T-helper 17 cell (primary cell): ENCODE results near the gene CASP3. TPM values are rescaled to one million over a fixed set of nuclear protein-coding genes. Genes with fewer than 3 reads are reported as not detected.
"Not testable (repeated sequence)": the region's sequence is repeated elsewhere in the genome, so short reads cannot be mapped to it uniquely, and the experiment has no call there.

Source experiments
- ATAC-seq: fragments of 150-1000 bp; cut with Tn5 transposase; 2 replicates; pipeline ENCODE4 v1.10.0; 2021; ENCODE audit warnings: mild to moderate bottlenecking, moderate library complexity
- DNase-seq, 3 donors: peaks; one replicate each; pipeline versions ENCODE4 v3.0.0 to v3.0.0-alpha.2; 2020 to 2021
- H3K9me3 ChIP-seq: one replicate; pipeline ENCODE4 v1.7.0; 2013; ENCODE audit warnings: low read length, mild to moderate bottlenecking; ENCODE audit not compliant: control insufficient read depth, poor library complexity, severe bottlenecking
- H3K27ac Mint-ChIP-seq: one replicate; pipeline ENCODE4 v1.8.0; 2022; ENCODE audit warnings: mild to moderate bottlenecking, moderate library complexity, mixed read lengths
- H3K27me3 Mint-ChIP-seq: one replicate; pipeline ENCODE4 v1.8.0; 2022; ENCODE audit warnings: mixed read lengths
- H3K36me3 Mint-ChIP-seq: one replicate; pipeline ENCODE4 v1.8.0; 2022; ENCODE audit warnings: low read depth, mixed read lengths
- H3K4me1 Mint-ChIP-seq: one replicate; pipeline ENCODE4 v1.8.0; 2022; ENCODE audit warnings: mild to moderate bottlenecking, mixed read lengths
- H3K4me3 Mint-ChIP-seq: one replicate; pipeline ENCODE4 v1.8.0; 2022; ENCODE audit warnings: mild to moderate bottlenecking, moderate library complexity, mixed read lengths
- total RNA-seq, 4 donors: library from RNA in 2 of 4; stranded (reverse) in 2 of 4; gene quantifications; one replicate each; pipeline ENCODE4 v1.2.3 and lab custom pipeline; 2022 to 2026

The CASP3 gene
- total RNA-seq, 2 donors from 2014 or later: 8.6 to 18.5 TPM

GRCh38 chr4:184593461-184593860, 55.8 kb downstream of the CASP3 start:
- Mint-ChIP-seq H3K4me3 (no peak overlapping the region), H3K4me1 (no peaks in the 10 kb centered on the region), H3K36me3 (no peaks in the 10 kb centered on the region)

GRCh38 chr4:184591747-184592270, 57.4 kb downstream of the CASP3 start:
- H3K4me1 Mint-ChIP-seq, ATAC-seq, H3K27ac Mint-ChIP-seq, H3K36me3 Mint-ChIP-seq, H3K27me3 Mint-ChIP-seq, H3K9me3 ChIP-seq, DNase-seq, H3K4me3 Mint-ChIP-seq: not testable (repeated sequence)

More at GRCh38 chr4:184593461-184593860, 55.8 kb downstream of the CASP3 start:
- DNase-seq: no peak
- Mint-ChIP-seq H3K27me3 (peaks cover 16% of the 10 kb centered on the region), H3K27ac (no peak overlapping the region)
- ATAC-seq: no peak
- H3K9me3 ChIP-seq: no peaks in the 10 kb centered on the region

GRCh38 chr4:184591070-184591677, 58.1 kb downstream of the CASP3 start:
- Mint-ChIP-seq H3K36me3 (no peaks in the 10 kb centered on the region), H3K4me1 (no peaks in the 10 kb centered on the region), H3K27me3 (peaks cover 3% of the 10 kb centered on the region), H3K4me3 (no peak overlapping the region), H3K27ac (no peak overlapping the region)
- DNase-seq (no peak), ATAC-seq (no peak)
- H3K9me3 ChIP-seq: no peaks in the 10 kb centered on the region

GRCh38 chr4:184590196-184590595, 59.1 kb downstream of the CASP3 start:
- H3K4me1 Mint-ChIP-seq: no peaks in the 10 kb centered on the region
- H3K27me3 Mint-ChIP-seq: no peaks in the 10 kb centered on the region
- H3K4me3 Mint-ChIP-seq: no peak overlapping the region

GRCh38 chr4:184588893-184589292, 60.4 kb downstream of the CASP3 start:
- no peak overlapping the region for H3K4me3 Mint-ChIP-seq
- ATAC-seq (no peak), DNase-seq (no peak)
- no peak overlapping the region for H3K27ac Mint-ChIP-seq
- no peaks in the 10 kb centered on the region for H3K36me3 Mint-ChIP-seq
- H3K9me3 ChIP-seq: no peaks in the 10 kb centered on the region
- H3K27me3 Mint-ChIP-seq: no peaks in the 10 kb centered on the region
- peaks cover 8% of the 10 kb centered on the region for H3K4me1 Mint-ChIP-seq

More at GRCh38 chr4:184590196-184590595, 59.1 kb downstream of the CASP3 start:
- DNase-seq (no peak), ATAC-seq (no peak)
- Mint-ChIP-seq H3K36me3 (no peaks in the 10 kb centered on the region), H3K27ac (no peak overlapping the region)
- no peaks in the 10 kb centered on the region for H3K9me3 ChIP-seq

GRCh38 chr4:184587701-184588100, 61.5 kb downstream of the CASP3 start:
- Mint-ChIP-seq H3K27me3 (no peaks in the 10 kb centered on the region), H3K36me3 (no peaks in the 10 kb centered on the region), H3K27ac (no peak overlapping the region), H3K4me3 (no peak overlapping the region), H3K4me1 (peaks cover 14% of the 10 kb centered on the region)
- no peaks in the 10 kb centered on the region for H3K9me3 ChIP-seq
- no peak for DNase-seq
- no peak for ATAC-seq

- Mint-ChIP-seq H3K27ac (peak overlapping the region; percentile 16), H3K4me3 (no peak overlapping the region), H3K4me1 (peaks cover 14% of the 10 kb centered on the region), H3K36me3 (no peaks in the 10 kb centered on the region), H3K27me3 (no peaks in the 10 kb centered on the region)
- DNase-seq: no peak
- ATAC-seq: no peak
- H3K9me3 ChIP-seq: no peaks in the 10 kb centered on the region
Observed at GRCh38 chr4:184587221-184587620, 62.0 kb downstream of the CASP3 start.

- no peak for DNase-seq
Observed at GRCh38 chr4:184583738-184584502, 65.3 kb downstream of the CASP3 start.

More at GRCh38 chr4:184583738-184584502, 65.3 kb downstream of the CASP3 start:
- H3K9me3 ChIP-seq: no peaks in the 10 kb centered on the region
- Mint-ChIP-seq H3K4me1 (peaks cover 14% of the 10 kb centered on the region), H3K27me3 (no peaks in the 10 kb centered on the region), H3K27ac (peak overlapping the region; percentile 94), H3K4me3 (peak overlapping the region; percentile 52), H3K36me3 (no peaks in the 10 kb centered on the region)
- ATAC-seq: peak; percentile 91

Other genes starting within 250 kb of the CASP3 start
- 10 to 100 TPM; 33.5 to 37.2 TPM for gene IRF2, start 174.9 kb downstream of the CASP3 start, total RNA-seq
- 1 to 10 TPM; 5.9 to 9.5 TPM for gene PRIMPOL, start 291 bp upstream of the CASP3 start, total RNA-seq
- 10 to 100 TPM in 1 of 2 donors, 1 to 10 TPM in 1; 5.4 to 10.4 TPM for gene CENPU, start 84.6 kb upstream of the CASP3 start, total RNA-seq
- 10 to 100 TPM; 12.1 to 13.3 TPM for gene ACSL1, start 176.5 kb upstream of the CASP3 start, total RNA-seq